ENCODE measurements around the gene IL1RAP.
"Not testable (repeated sequence)": the region's sequence is repeated elsewhere in the genome, so short reads cannot be mapped to it uniquely, and the experiment has no call there.

The IL1RAP gene
- 15.1 to 22.8 reads per million in 2 experiments for total RNA-seq

GRCh38 chr3:190513409-190514370 lies at the start of gene IL1RAP:
Gene IL1RAP (plus strand): TSS chr3:190514085. CDS start chr3:190564290, 50,205 bp downstream.
- DNase-seq (ENCODE audit: low read depth) = peak; percentile 79

- no peak for DNase-seq (ENCODE audit: low read depth)
Measured at GRCh38 chr3:190467922-190468321, 46.0 kb upstream of the IL1RAP start.

DNA sequence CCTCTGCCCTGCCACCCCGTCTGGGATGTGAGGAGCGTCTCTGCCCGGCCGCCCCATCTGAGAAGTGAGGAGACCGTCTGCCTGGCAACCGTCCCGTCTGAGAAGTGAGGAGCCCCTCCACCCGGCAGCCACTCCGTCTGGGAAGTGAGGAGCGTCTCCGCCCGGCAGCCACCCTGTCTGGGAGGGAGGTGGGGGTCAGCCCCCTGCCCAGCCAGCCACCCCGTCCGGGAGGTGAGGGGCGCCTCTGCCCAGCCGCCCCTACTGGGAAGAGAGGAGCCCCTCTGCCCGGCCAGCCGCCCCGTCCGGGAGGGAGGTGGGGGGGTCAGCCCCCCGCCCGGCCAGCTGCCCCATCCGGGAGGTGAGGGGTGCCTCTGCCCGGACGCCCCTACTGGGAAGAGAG lies 40.6 kb upstream of the IL1RAP start:
- not testable (repeated sequence) for DNase-seq (ENCODE audit: low read depth)

GRCh38 chr3:190481779-190482178 lies 32.1 kb upstream of the IL1RAP start:
- no peak for DNase-seq (ENCODE audit: low read depth)

DNA sequence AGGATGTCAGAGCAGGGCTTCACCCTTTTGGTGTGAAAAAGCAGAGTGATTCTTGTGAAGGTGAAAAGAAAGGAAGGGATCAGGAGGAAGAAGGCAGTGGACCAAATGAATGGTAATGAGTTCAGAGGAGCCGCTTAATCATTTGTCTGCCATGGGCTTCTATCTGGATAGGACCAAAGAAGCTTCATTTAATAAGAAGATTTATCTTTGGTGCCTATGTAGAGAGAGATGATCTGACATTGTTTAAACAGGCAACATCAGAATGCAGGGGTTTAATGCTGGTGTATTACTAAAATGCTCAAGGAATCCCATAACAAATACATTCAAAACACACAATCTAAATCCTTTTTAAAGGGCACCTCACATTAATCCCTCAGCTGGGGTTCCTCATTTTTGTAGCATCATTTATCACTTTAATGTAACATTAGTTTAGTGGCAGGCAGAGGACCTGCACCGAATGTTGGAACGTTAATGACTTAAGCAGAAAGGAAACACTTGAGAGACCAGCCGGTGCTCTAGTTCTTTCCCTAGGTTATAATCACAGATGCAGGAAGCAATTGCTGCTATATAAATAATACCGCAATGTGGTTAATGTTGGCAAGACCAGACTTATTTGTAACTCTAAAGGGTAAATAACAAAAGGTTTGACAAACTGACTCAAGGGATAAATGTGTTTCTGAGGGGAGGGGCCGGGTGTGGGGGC lies 27.9 kb upstream of the IL1RAP start:
- DNase-seq (ENCODE audit: low read depth) = no peak

DNA sequence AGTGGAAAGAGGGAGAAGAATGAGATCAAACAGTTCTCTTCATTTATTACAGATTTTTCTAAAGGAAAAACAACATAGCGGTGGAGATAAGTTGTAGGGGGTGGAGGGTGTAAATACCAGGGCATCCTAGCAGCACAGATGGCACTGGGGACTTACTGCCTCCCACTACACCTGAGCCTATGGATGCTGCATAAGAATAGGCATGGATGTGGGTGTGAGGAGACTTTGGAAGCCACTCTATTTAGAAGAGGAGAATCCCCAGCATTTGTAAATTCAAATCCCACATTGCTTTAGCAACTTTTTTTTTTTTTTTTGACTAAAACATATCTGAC lies 27.4 kb upstream of the IL1RAP start:
- DNase-seq (ENCODE audit: low read depth) = no peak

DNA sequence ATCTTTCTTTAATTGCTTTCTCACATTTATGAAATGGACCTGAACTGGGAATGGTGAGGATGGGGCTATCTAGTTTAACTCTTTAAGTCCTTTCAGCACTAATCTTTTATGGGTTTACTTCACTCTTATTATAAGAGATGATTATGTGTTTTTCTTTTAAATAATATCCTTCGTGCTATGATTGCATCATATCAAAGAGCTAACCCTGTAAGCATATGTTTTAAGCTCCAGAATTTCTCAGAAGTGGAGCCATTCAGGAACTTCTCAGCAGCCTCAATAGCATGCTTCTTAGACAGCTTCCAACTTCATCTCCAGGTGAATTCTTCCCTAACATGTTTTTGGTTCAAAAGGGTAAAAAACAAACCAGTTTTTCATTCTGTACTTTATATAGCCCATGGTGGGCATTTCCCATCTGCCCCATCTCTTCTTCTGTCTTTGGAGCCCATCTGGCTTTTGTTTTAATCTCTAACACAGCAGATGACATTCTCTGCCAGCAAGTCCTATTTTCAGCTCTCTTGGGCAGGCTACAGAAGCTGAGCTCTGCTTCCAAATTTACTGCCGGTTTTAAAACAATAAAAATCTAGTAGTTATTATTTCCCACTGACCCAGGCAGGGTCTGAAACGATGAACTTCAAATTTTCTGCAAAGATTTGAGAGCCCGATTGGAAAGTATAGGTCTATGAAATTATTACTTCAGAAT lies 26.8 kb upstream of the IL1RAP start:
- DNase-seq (ENCODE audit: low read depth) = no peak

DNA sequence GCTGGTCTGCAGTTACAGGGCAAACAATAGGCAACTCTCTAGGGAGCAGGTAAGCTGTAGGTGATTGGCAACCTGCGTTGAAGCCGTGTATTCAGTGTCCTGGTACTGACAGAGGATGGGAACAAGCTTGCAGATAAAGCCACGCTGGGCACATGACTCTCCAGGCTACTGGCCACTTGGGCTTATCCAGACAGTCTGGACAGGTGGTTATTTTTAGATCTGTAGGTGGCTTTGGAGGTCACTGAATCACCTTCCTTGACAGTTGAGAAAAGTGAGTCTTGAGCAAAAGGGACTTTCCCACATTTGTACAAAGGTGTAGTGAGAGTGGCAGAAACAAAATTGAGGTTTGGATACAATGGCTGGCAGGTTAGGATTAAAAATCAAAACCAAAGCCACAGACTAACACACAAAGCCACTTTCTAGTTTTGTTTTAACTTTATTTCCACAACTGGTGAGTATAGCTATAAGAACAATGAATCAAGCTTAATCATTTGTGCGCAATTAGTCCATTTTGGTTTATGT lies 22.3 kb upstream of the IL1RAP start:
- no peak for DNase-seq (ENCODE audit: low read depth)

- DNase-seq (ENCODE audit: low read depth) = no peak
Measured at GRCh38 chr3:190492129-190492528, 21.8 kb upstream of the IL1RAP start.

DNA sequence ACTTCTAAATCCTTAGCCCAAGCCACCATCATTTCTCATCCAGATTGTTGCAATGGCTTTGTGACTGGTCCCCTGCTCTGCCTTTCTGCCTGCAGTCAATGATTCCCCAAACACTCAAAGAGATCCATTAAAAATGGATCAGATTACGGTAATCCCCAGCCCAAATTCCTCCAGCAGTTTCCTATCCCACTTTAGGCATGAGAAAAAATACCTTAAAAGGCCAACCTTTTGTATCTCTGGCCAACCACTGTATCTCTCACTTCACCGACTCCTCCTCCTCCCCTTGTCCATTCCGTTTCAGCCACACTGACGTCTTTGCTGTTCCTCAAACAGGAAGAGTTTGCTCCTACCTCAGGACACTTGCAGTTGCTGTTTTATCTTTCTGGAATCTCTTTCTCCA lies 20.9 kb upstream of the IL1RAP start:
- DNase-seq (ENCODE audit: low read depth) = no peak

DNA sequence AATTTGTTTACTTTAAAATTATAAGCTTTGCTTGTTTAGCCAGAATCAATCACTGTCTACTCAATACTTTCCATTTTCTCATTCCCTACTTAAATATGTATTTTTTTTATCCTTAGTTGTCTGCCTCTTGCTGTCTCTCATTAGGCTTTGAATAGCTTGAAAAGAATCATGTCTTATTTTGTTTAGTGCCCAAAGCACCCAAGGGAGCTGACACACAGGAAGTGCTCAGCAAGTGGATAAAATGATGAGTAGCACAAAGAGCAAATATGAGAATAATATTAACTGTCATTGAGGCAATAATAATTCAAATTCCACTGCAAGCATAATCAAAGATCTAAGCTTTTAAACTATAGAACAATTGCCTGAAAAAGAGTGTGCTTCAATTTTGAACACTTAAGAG lies 19.0 kb upstream of the IL1RAP start:
- DNase-seq (ENCODE audit: low read depth) = no peak

DNA sequence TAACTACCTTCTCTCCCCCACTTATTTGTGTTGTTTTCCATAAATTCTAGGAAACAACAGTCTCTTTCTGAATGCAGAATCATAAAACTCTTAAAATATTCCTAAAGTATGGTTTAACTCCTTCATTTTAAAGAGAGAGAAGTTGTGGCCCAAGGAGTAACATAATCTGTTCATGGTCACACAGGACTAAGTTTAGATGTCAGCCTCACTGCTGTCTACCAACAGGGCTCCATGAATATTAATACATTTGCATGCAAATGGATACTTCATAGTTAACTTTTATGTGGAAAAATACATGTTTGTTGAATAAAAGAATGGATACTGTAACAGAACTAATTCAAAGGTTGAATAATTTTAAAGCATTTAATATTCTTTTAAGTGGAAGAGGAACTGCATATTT lies 18.5 kb upstream of the IL1RAP start:
- DNase-seq (ENCODE audit: low read depth) = no peak

GRCh38 chr3:190495796-190496195 lies 18.1 kb upstream of the IL1RAP start:
- DNase-seq (ENCODE audit: low read depth) = no peak

- DNase-seq (ENCODE audit: low read depth) = no peak
Measured at GRCh38 chr3:190496859-190497258, 17.0 kb upstream of the IL1RAP start.

DNA sequence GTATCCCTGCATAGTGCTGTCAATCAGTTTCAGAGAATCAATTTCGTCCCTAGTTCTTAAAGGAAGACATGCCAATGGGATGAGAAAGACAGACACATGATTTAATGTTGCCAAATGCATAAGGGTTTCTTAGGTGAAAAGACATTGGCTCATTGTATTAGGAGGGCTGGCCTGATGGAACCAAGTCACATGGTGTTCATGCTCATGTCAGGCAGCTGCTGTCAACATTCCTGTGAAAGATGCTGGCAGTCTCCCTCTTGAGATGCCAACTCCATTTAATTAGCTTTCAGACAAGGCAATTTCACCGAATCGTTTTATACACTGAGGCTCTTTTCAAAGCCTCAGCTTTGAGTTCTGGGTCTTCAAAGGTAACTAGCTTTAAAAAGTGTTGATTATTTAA lies 16.1 kb upstream of the IL1RAP start:
- DNase-seq (ENCODE audit: low read depth) = no peak

GRCh38 chr3:190498293-190498692 lies 15.6 kb upstream of the IL1RAP start:
- DNase-seq (ENCODE audit: low read depth) = no peak

DNA sequence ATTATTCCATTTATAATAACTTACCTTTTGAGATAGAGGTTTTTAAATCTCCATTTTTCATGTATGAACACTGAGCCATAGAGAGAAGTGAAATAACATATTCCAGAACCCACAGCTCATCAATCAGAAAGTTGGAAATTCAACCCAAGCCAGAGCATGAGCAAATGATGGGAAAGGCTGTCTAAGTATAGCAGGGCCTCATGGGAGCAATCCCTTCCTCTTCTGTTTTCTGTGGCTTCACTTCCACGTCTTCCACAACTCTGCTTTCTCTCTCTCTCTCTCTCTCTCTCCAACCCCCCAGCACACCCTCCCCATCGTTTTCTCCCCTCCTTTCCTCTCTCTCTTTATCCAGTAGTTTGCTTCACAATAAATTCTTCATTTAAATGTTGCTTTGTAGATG lies 14.8 kb upstream of the IL1RAP start:
- DNase-seq (ENCODE audit: low read depth) = no peak

GRCh38 chr3:190502946-190503345 lies 10.9 kb upstream of the IL1RAP start:
- no peak for DNase-seq (ENCODE audit: low read depth)

DNA sequence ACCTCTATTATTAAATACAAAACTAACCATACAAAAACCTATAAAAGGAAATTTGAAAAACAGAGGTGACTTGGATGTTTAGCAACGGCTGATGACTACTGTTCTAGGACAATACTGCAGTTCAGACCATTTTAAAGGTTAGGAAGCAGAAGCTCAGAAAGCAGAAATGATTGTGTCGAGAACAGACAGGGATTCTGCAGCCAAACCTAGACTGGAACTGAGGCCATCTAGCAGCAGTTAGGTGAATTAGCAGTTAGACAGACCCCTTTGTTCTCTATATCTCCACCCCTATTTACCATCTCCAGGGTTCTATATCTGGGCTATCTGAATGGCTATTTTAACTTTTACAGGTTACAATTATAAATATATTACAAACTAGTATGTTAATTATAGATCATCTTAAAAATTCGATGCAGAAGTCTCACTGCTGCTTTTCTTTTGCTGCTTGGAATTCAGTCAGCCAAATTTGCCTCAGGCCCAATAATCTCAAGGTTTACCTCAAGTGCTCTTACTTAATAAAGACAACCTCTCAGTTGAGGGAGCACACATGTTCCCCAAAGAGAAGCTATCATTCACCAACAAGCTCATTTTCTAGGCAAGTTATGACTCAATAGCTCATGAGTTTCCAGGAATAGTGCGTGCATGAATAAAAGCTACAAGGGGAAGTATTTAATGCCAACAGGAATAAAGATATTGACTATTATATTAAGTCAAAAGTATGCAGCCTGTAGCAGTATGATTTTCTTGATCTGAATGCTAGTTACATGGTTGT lies 9.3 kb upstream of the IL1RAP start:
- DNase-seq (ENCODE audit: low read depth) = no peak

DNA sequence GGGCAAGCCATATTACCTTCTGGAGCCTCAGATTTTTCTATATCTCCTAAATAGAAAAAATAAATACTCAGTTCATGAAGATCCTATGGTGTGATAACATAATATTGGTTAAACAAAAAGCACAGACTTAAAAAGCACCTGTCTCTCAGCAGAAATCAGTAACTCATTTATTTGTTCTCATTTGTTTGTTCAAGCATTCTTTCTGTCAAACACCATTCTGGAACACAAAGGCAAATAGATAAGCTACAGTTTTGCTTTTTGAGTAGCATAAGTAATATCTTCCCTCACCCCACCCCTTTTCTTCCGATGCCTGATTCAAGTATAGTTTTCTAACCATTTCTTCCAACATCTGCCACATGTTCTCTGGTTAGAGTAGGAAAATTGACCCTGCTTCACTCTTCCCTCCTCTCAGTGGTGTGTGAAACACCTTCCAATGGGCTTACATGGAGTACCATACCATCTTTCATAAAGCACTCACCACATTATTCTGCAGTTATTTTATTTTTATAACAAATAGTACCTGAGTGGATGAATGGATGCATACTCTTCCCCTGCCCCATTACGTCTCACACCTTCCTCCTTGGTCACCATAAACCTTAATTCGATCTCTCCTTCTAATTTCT lies 8.4 kb upstream of the IL1RAP start:
- no peak for DNase-seq (ENCODE audit: low read depth)

- no peak for DNase-seq (ENCODE audit: low read depth)
Measured at GRCh38 chr3:190506271-190506670, 7.6 kb upstream of the IL1RAP start.

Measured in T follicular helper cell (primary cell).